Suprapubic skin (tissue), 4 donors: Measurements from ENCODE around the gene RAB1A. TPM values are rescaled to one million over a fixed set of nuclear protein-coding genes. Genes with fewer than 3 reads are reported as not detected.
"Not testable (repeated sequence)": the region's sequence is repeated elsewhere in the genome, so short reads cannot be mapped to it uniquely, and the experiment has no call there.

Source experiments
- DNase-seq, 2 donors: peaks; one replicate each; pipeline ENCODE4 v3.0.0-alpha.2; 2019; ENCODE audit warnings: low spot score in 2 of 2
- H3K27ac ChIP-seq: fragments of 200-600 bp; sonication (generic); one replicate; pipeline ENCODE4 v1.5.1; 2019
- H3K27me3 ChIP-seq: fragments of 200-600 bp; sonication (generic); one replicate; pipeline ENCODE4 v1.5.1; 2019
- H3K36me3 ChIP-seq: fragments of 200-600 bp; sonication (generic); one replicate; pipeline ENCODE4 v1.5.1; 2019
- H3K4me1 ChIP-seq: fragments of 200-600 bp; sonication (generic); one replicate; pipeline ENCODE4 v1.5.1; 2019
- H3K4me3 ChIP-seq: fragments of 200-600 bp; sonication (generic); one replicate; pipeline ENCODE4 v1.5.1; 2019; ENCODE audit warnings: mild to moderate bottlenecking
- H3K9me3 ChIP-seq: fragments of 200-600 bp; sonication (generic); one replicate; pipeline ENCODE4 v1.5.1; 2019
- EP300 ChIP-seq: sonication (generic); formaldehyde crosslinking; IDR thresholded peaks from one replicate; pipeline ENCODE4 v1.6.1; 2017; ENCODE audit warnings: antibody characterized with exemption
- POLR2A ChIP-seq, 2 donors: fragments of 450-650 bp; IDR thresholded peaks; one replicate each; pipeline ENCODE4 v1.6.1; 2017; ENCODE audit warnings: antibody characterized with exemption in 2 of 2, mild to moderate bottlenecking in 2 of 2, moderate library complexity in 2 of 2
- POLR2AphosphoS5 ChIP-seq, 3 donors: sonication (generic); formaldehyde crosslinking; IDR thresholded peaks; one replicate each; pipeline ENCODE4 v1.6.1; 2017; ENCODE audit warnings: antibody characterized with exemption in 3 of 3
- WGBS: methylation state at CpG from one replicate; pipeline ENCODE4 v1.1.5; 2018; 5-methylcytosine and 5-hydroxymethylcytosine counted together
- total RNA-seq, 4 donors: library from RNA; depleted of rRNA; stranded (reverse); fragments of >200 nt; gene quantifications; one replicate each; pipeline ENCODE4 v1.1.0, GENCODE V29; 2016
- TF ChIP-seq, protein P1 (sequence below), 2 donors: fragments of 200-600 bp in 1 of 2; fragments of 450-650 bp in 1 of 2; sonication (generic) in 1 of 2; IDR thresholded peaks; one replicate each; pipeline ENCODE4 v1.5.1; 2016 to 2019; ENCODE audit warnings: antibody characterized with exemption in 2 of 2, mild to moderate bottlenecking in 1 of 2, moderate library complexity in 1 of 2

Gene RAB1A
- total RNA-seq, 4 donors from 2014 or later, result 66.3 to 76.0 (median 68.3) TPM

DNA sequence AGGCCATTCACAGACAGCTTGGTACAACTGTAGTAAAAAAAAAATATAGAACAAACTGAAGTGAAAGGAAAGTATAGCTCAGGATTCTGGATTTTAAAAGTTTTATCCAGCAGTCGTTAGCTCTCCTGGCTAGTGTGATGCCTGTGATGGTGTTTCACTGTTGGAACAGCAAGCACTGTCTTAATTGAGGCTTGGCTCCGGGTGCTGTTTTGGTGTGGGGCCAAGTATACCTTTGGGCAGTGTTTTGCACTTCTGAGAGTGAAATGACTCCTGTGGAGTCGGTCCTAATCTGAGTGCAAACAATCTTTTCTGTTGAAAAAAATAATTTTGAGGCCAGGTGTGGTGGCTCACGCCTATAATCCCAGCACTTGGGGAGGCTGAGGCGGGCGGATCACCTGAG lies 28.7 kb upstream of the RAB1A start:
- 67% methylated on average over 6 of the region's 6 CpGs for WGBS
- DNase-seq, result no peak

GRCh38 chr2:65157856-65158255 lies 27.9 kb upstream of the RAB1A start:
- not testable (repeated sequence) for H3K4me3 ChIP-seq, H3K27me3 ChIP-seq, H3K36me3 ChIP-seq, H3K4me1 ChIP-seq, H3K9me3 ChIP-seq, H3K27ac ChIP-seq, DNase-seq
- WGBS, result 76% methylated on average over 5 of the region's 6 CpGs

More for the DNA sequence above, 28.7 kb upstream of the RAB1A start:
- Histone ChIP-seq H3K27ac (no peak overlapping the region), H3K4me1 (no peaks in the 10 kb centered on the region), H3K27me3 (no peaks in the 10 kb centered on the region), H3K9me3 (no peaks in the 10 kb centered on the region), H3K36me3 (no peaks in the 10 kb centered on the region), H3K4me3 (no peak overlapping the region)
- TF ChIP-seq, protein P1, sequence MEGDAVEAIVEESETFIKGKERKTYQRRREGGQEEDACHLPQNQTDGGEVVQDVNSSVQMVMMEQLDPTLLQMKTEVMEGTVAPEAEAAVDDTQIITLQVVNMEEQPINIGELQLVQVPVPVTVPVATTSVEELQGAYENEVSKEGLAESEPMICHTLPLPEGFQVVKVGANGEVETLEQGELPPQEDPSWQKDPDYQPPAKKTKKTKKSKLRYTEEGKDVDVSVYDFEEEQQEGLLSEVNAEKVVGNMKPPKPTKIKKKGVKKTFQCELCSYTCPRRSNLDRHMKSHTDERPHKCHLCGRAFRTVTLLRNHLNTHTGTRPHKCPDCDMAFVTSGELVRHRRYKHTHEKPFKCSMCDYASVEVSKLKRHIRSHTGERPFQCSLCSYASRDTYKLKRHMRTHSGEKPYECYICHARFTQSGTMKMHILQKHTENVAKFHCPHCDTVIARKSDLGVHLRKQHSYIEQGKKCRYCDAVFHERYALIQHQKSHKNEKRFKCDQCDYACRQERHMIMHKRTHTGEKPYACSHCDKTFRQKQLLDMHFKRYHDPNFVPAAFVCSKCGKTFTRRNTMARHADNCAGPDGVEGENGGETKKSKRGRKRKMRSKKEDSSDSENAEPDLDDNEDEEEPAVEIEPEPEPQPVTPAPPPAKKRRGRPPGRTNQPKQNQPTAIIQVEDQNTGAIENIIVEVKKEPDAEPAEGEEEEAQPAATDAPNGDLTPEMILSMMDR (IDR thresholded peaks at IDR 0.05), result no peak
- TF ChIP-seq POLR2AphosphoS5 (IDR thresholded peaks at IDR 0.05), result no peak
- TF ChIP-seq EP300, result no peak
- TF ChIP-seq POLR2A (IDR thresholded peaks at IDR 0.05), result no peak

DNA sequence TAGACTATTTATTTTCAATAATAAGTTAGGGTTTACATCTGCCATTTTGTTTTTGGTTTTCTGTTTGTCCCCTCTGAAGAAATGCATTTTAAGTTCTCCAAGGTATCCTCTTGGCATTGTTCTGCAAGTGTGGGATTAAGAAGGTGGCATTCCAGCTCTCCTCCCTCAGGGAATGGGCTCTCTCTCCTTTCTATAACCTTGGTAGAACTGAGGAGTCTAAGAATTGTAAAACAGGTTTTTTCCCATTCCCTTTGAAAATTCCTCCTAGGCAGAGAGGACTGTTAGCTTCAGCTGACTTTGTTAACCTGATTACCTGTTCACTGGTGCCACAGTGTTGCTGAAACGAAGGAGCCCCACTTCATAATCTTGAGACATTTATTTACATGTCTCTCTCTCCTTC lies 26.1 kb upstream of the RAB1A start:
- Histone ChIP-seq H3K36me3 (no peaks in the 10 kb centered on the region), H3K4me1 (no peaks in the 10 kb centered on the region), H3K27ac (no peak overlapping the region), H3K4me3 (no peak overlapping the region), H3K27me3 (no peaks in the 10 kb centered on the region), H3K9me3 (no peaks in the 10 kb centered on the region)
- TF ChIP-seq POLR2A (IDR thresholded peaks at IDR 0.05), result no peak
- no peak for TF ChIP-seq EP300
- TF ChIP-seq, protein P1 (IDR thresholded peaks at IDR 0.05), result no peak
- no peak for TF ChIP-seq POLR2AphosphoS5 (IDR thresholded peaks at IDR 0.05)
- no peak for DNase-seq
- WGBS, result 57% methylated on average over 1 of the region's 1 CpG

GRCh38 chr2:65153515-65153914 lies 23.6 kb upstream of the RAB1A start:
- no peaks in the 10 kb centered on the region for H3K36me3 ChIP-seq

DNA sequence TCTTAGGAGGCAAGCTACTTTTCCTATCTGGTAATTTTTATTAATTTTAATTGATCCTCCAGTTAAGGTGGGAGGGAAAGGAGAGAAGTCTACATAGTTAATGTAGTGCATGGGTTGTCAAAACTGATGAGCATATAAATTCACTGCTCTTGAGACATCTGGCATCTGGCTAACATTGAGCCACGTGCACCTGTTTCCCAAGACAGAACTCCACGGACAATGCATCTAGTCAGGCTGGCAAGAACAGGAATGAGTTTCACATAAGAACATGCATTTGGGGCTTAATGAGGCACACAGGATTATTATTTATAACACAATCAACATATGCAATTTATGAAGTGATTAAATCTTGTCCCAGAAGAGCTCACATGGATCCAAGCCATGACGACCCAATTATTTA lies 16.2 kb upstream of the RAB1A start:
- Histone ChIP-seq H3K4me3 (no peak overlapping the region), H3K4me1 (no peaks in the 10 kb centered on the region), H3K27me3 (no peaks in the 10 kb centered on the region), H3K9me3 (no peaks in the 10 kb centered on the region), H3K36me3 (no peaks in the 10 kb centered on the region), H3K27ac (no peak overlapping the region)
- 67% methylated on average over 3 of the region's 3 CpGs for WGBS
- no peak for DNase-seq
- TF ChIP-seq EP300 (no peak), POLR2AphosphoS5 (IDR thresholded peaks at IDR 0.05) (no peak), POLR2A (IDR thresholded peaks at IDR 0.05) (no peak)
- TF ChIP-seq, protein P1 (IDR thresholded peaks at IDR 0.05), result no peak

More at GRCh38 chr2:65153515-65153914, 23.6 kb upstream of the RAB1A start:
- H3K27me3 ChIP-seq, result no peaks in the 10 kb centered on the region
- 93% methylated on average over 3 of the region's 3 CpGs for WGBS
- H3K27ac ChIP-seq, result no peak overlapping the region
- no peaks in the 10 kb centered on the region for H3K4me1 ChIP-seq
- no peak for TF ChIP-seq EP300
- TF ChIP-seq POLR2A (IDR thresholded peaks at IDR 0.05), result no peak
- no peak for TF ChIP-seq POLR2AphosphoS5 (IDR thresholded peaks at IDR 0.05)
- TF ChIP-seq, protein P1 (IDR thresholded peaks at IDR 0.05), result no peak
- no peak overlapping the region for H3K4me3 ChIP-seq
- DNase-seq, result no peak
- H3K9me3 ChIP-seq, result no peaks in the 10 kb centered on the region

DNA sequence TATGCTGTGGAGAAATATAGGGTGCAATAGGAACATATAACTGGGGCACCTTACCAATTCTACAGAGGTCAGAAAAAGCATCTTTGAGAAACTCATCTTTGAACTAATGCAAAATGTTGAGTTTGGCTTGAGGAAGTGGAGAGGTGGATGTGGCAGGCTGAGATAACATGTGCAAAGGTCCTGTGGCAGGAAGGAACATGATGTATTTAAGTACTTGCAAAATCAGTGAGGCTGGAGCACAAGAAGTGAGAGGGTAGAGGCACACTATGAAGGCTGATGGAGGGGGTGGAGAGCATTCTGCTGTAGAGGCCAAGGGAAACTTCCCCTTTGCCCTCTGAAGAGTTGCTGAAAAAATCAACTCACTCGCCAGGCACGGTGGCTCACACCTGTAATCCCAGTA lies 14.7 kb upstream of the RAB1A start:
- no peak overlapping the region for H3K27ac ChIP-seq
- no peak for DNase-seq
- no peaks in the 10 kb centered on the region for H3K4me1 ChIP-seq
- H3K4me3 ChIP-seq, result no peak overlapping the region
- no peaks in the 10 kb centered on the region for H3K9me3 ChIP-seq
- 93% methylated on average over 1 of the region's 2 CpGs for WGBS
- TF ChIP-seq EP300 (no peak), POLR2A (IDR thresholded peaks at IDR 0.05) (no peak), POLR2AphosphoS5 (IDR thresholded peaks at IDR 0.05) (no peak)
- TF ChIP-seq, protein P1 (IDR thresholded peaks at IDR 0.05), result no peak
- no peaks in the 10 kb centered on the region for H3K36me3 ChIP-seq
- no peaks in the 10 kb centered on the region for H3K27me3 ChIP-seq
